ENCODE data around the gene NFAM1. TPM values are rescaled to one million over a fixed set of nuclear protein-coding genes. Genes with fewer than 3 reads are reported as not detected.
A peak's percentile ranks its signal among the peaks of the same experiment; 100 is the strongest.

The NFAM1 gene
- 1.9 TPM for total RNA-seq
- long read RNA-seq, full-length matches to known transcripts, result 2 of 3 reads
- long read RNA-seq, partial matches to known transcripts, result 1 of 3 reads
- long read RNA-seq, other reads (novel, unspliced or antisense), result 0 of 3 reads

- ATAC-seq (ENCODE audit: poor library complexity) (peak; percentile 50), DNase-seq (peak; percentile 83)
- intact Hi-C loops (cut with DNase I), result loop anchor here (10.0 kb wide), 2 partner anchors 137 to 467 kb away; partner anchors contain the start of gene SEPTIN3
Observed at GRCh38 chr22:42432020-42432596, at the start of gene NFAM1. TSS of gene NFAM1 (minus strand) at chr22:42432403. CDS start at chr22:42432357, 46 bp downstream.

- ATAC-seq (ENCODE audit: poor library complexity) (no peak), DNase-seq (no peak)
- intact Hi-C loops (cut with DNase I), result no loop called here
Observed at GRCh38 chr22:42475122-42475521, 42.9 kb upstream of the NFAM1 start.

GRCh38 chr22:42473484-42474193 lies 41.4 kb upstream of the NFAM1 start:
- DNase-seq, result no peak
- peak; percentile 51 for ATAC-seq (ENCODE audit: poor library complexity)
- intact Hi-C loops (cut with DNase I), result no loop called here

- DNase-seq (no peak), ATAC-seq (ENCODE audit: poor library complexity) (no peak)
- intact Hi-C loops (cut with DNase I), result no loop called here
Observed at GRCh38 chr22:42472671-42473070, 40.5 kb upstream of the NFAM1 start.

GRCh38 chr22:42471441-42471840 lies 39.2 kb upstream of the NFAM1 start:
- ATAC-seq (ENCODE audit: poor library complexity), result no peak
- DNase-seq, result no peak
- intact Hi-C loops (cut with DNase I), result no loop called here

GRCh38 chr22:42470366-42471082 lies 38.3 kb upstream of the NFAM1 start:
- DNase-seq (no peak), ATAC-seq (ENCODE audit: poor library complexity) (no peak)
- intact Hi-C loops (cut with DNase I), result no loop called here

GRCh38 chr22:42468841-42469240 lies 36.6 kb upstream of the NFAM1 start:
- DNase-seq, result no peak
- intact Hi-C loops (cut with DNase I), result no loop called here
- no peak for ATAC-seq (ENCODE audit: poor library complexity)

GRCh38 chr22:42462016-42462415 lies 29.8 kb upstream of the NFAM1 start:
- no peak for ATAC-seq (ENCODE audit: poor library complexity)
- no peak for DNase-seq
- intact Hi-C loops (cut with DNase I), result no loop called here

GRCh38 chr22:42461511-42461910 lies 29.3 kb upstream of the NFAM1 start:
- DNase-seq (no peak), ATAC-seq (ENCODE audit: poor library complexity) (no peak)
- intact Hi-C loops (cut with DNase I), result no loop called here

GRCh38 chr22:42459287-42460063 lies 27.3 kb upstream of the NFAM1 start:
- intact Hi-C loops (cut with DNase I), result no loop called here
- no peak for DNase-seq
- no peak for ATAC-seq (ENCODE audit: poor library complexity)

GRCh38 chr22:42452916-42453315 lies 20.7 kb upstream of the NFAM1 start:
- no peak for ATAC-seq (ENCODE audit: poor library complexity)

GRCh38 chr22:42452456-42452855 lies 20.3 kb upstream of the NFAM1 start:
- intact Hi-C loops (cut with DNase I), result no loop called here
- no peak for DNase-seq
- no peak for ATAC-seq (ENCODE audit: poor library complexity)

More at GRCh38 chr22:42452916-42453315, 20.7 kb upstream of the NFAM1 start:
- no peak for DNase-seq
- intact Hi-C loops (cut with DNase I), result no loop called here

GRCh38 chr22:42451499-42452145 lies 19.4 kb upstream of the NFAM1 start:
- ATAC-seq (ENCODE audit: poor library complexity) (no peak), DNase-seq (no peak)
- intact Hi-C loops (cut with DNase I), result no loop called here

GRCh38 chr22:42450862-42451261 lies 18.7 kb upstream of the NFAM1 start:
- DNase-seq, result no peak
- no peak for ATAC-seq (ENCODE audit: poor library complexity)
- intact Hi-C loops (cut with DNase I), result no loop called here

- ATAC-seq (ENCODE audit: poor library complexity), result no peak
- DNase-seq, result no peak
- intact Hi-C loops (cut with DNase I), result no loop called here
Observed at GRCh38 chr22:42446151-42446550, 13.9 kb upstream of the NFAM1 start.

- intact Hi-C loops (cut with DNase I), result loop anchor here (5.0 kb wide), 1 partner anchor 352 kb away; the partner anchor contains the start of gene NDUFA6
- ATAC-seq (ENCODE audit: poor library complexity), result peak; percentile 89
- DNase-seq, result peak; percentile 91
Observed at GRCh38 chr22:42444077-42444904, 12.1 kb upstream of the NFAM1 start.

GRCh38 chr22:42443240-42444076 lies 11.3 kb upstream of the NFAM1 start:
- intact Hi-C loops (cut with DNase I), result loop anchor here (5.0 kb wide), 1 partner anchor 351 kb away; the partner anchor contains the start of gene NDUFA6
- DNase-seq (no peak), ATAC-seq (ENCODE audit: poor library complexity) (peak; percentile 4)

All from Right ventricle myocardium superior (tissue), 1 donor.